CD4-positive, alpha-beta T cell treated with Interleukin-17A for 4 hours (primary cell): ENCODE results near the gene TNNI3.

ENCODE experiments used
- DNase-seq: peaks from one replicate; pipeline ENCODE4 v3.0.0-alpha.2; 2020; ENCODE audit warnings: mixed read lengths

The TNNI3 gene

GRCh38 chr19:55157064-55157908 is at the start of gene TNNI3:
Gene TNNI3, minus strand, starts transcription at chr19:55157732. Its CDS starts 143 bp downstream, at chr19:55157589.
- DNase-seq, result no peak

- DNase-seq, result peak; percentile 23
These were observed 49.4 kb upstream of the TNNI3 start for GRCh38 chr19:55206664-55207500.

GRCh38 chr19:55202199-55202598 is 44.7 kb upstream of the TNNI3 start:
- peak; percentile 37 for DNase-seq

- DNase-seq, result no peak
These were observed 42.2 kb upstream of the TNNI3 start for GRCh38 chr19:55199620-55200204.

- no peak for DNase-seq
These were observed 41.1 kb upstream of the TNNI3 start for GRCh38 chr19:55198651-55199050.

- DNase-seq, result no peak
These were observed 40.0 kb upstream of the TNNI3 start for GRCh38 chr19:55197528-55197927.

- no peak for DNase-seq
These were observed 39.3 kb upstream of the TNNI3 start for GRCh38 chr19:55196803-55197202.

- DNase-seq, result no peak
These were observed 35.9 kb upstream of the TNNI3 start for GRCh38 chr19:55193481-55193880.

GRCh38 chr19:55189403-55189835 is 31.9 kb upstream of the TNNI3 start:
- no peak for DNase-seq

GRCh38 chr19:55188625-55189024 is 31.1 kb upstream of the TNNI3 start:
- no peak for DNase-seq

- DNase-seq, result no peak
These were observed 28.5 kb upstream of the TNNI3 start for GRCh38 chr19:55186080-55186479.

GRCh38 chr19:55181740-55182139 is 24.2 kb upstream of the TNNI3 start:
- no peak for DNase-seq

- peak; percentile 70 for DNase-seq
These were observed 22.3 kb upstream of the TNNI3 start, which contains the start of gene SYT5 for GRCh38 chr19:55179606-55180484. Gene SYT5, minus strand, starts transcription at chr19:55180289. Its CDS starts 1,248 bp downstream, at chr19:55179041.

GRCh38 chr19:55178781-55179599 is 21.5 kb upstream of the TNNI3 start:
- peak; percentile 86 for DNase-seq

GRCh38 chr19:55176076-55176475 is 18.5 kb upstream of the TNNI3 start:
- DNase-seq, result no peak

GRCh38 chr19:55175117-55175867 is 17.8 kb upstream of the TNNI3 start:
- DNase-seq, result no peak

GRCh38 chr19:55174425-55175116 is 17.0 kb upstream of the TNNI3 start:
- DNase-seq, result no peak

- DNase-seq, result peak; percentile 42
These were observed 16.3 kb upstream of the TNNI3 start for GRCh38 chr19:55173714-55174409.

GRCh38 chr19:55173186-55173713 is 15.7 kb upstream of the TNNI3 start:
- no peak for DNase-seq
